NCI-H748 (cell line): ENCODE results near the gene PTPN4.

ENCODE experiments used
- DNase-seq: peaks from one replicate; lab custom pipeline; 2025; ENCODE audit not compliant: unreplicated experiment; lab: John Stamatoyannopoulos, UW

The PTPN4 gene

GRCh38 chr2:119759451-119760236 lies at the start of gene PTPN4:
PTPN4 (plus strand) TSS chr2:119759922; CDS start chr2:119809854, 49,932 bp downstream.
- peak; percentile 98 for DNase-seq

GRCh38 chr2:119710281-119710680 lies 49.4 kb upstream of the PTPN4 start:
- DNase-seq, result no peak

- DNase-seq, result no peak
These were observed 48.4 kb upstream of the PTPN4 start for GRCh38 chr2:119711352-119711751.

- no peak for DNase-seq
These were observed 47.2 kb upstream of the PTPN4 start for GRCh38 chr2:119712571-119712970.

- DNase-seq, result no peak
These were observed 45.8 kb upstream of the PTPN4 start for GRCh38 chr2:119713819-119714490.

GRCh38 chr2:119715409-119716283 lies 44.1 kb upstream of the PTPN4 start:
- no peak for DNase-seq

- no peak for DNase-seq
These were observed 43.4 kb upstream of the PTPN4 start for GRCh38 chr2:119716284-119716672.

GRCh38 chr2:119718501-119719260 lies 41.0 kb upstream of the PTPN4 start:
- DNase-seq, result no peak

- no peak for DNase-seq
These were observed 40.5 kb upstream of the PTPN4 start for GRCh38 chr2:119719261-119719627.

GRCh38 chr2:119721043-119721442 lies 38.7 kb upstream of the PTPN4 start:
- no peak for DNase-seq

GRCh38 chr2:119721462-119721861 lies 38.3 kb upstream of the PTPN4 start:
- DNase-seq, result peak; percentile 11

- DNase-seq, result no peak
These were observed 37.8 kb upstream of the PTPN4 start for GRCh38 chr2:119721904-119722303.

- DNase-seq, result no peak
These were observed 36.5 kb upstream of the PTPN4 start for GRCh38 chr2:119723186-119723585.

- DNase-seq, result no peak
These were observed 35.8 kb upstream of the PTPN4 start for GRCh38 chr2:119723784-119724467.

- no peak for DNase-seq
These were observed 34.9 kb upstream of the PTPN4 start for GRCh38 chr2:119724656-119725485.

GRCh38 chr2:119727493-119727892 lies 32.2 kb upstream of the PTPN4 start:
- DNase-seq, result no peak

GRCh38 chr2:119728421-119728820 lies 31.3 kb upstream of the PTPN4 start:
- no peak for DNase-seq

- DNase-seq, result no peak
These were observed 29.0 kb upstream of the PTPN4 start for GRCh38 chr2:119730671-119731177.

- no peak for DNase-seq
These were observed 27.7 kb upstream of the PTPN4 start for GRCh38 chr2:119731983-119732382.
